ENCODE measurements around the gene OXT.

GRCh38 chr20:3092611-3093379 is 21.4 kb downstream of the OXT start:
- TF ChIP-seq YY1 (IDR thresholded peaks at IDR 0.05): no peak
- TF ChIP-seq, protein P1, sequence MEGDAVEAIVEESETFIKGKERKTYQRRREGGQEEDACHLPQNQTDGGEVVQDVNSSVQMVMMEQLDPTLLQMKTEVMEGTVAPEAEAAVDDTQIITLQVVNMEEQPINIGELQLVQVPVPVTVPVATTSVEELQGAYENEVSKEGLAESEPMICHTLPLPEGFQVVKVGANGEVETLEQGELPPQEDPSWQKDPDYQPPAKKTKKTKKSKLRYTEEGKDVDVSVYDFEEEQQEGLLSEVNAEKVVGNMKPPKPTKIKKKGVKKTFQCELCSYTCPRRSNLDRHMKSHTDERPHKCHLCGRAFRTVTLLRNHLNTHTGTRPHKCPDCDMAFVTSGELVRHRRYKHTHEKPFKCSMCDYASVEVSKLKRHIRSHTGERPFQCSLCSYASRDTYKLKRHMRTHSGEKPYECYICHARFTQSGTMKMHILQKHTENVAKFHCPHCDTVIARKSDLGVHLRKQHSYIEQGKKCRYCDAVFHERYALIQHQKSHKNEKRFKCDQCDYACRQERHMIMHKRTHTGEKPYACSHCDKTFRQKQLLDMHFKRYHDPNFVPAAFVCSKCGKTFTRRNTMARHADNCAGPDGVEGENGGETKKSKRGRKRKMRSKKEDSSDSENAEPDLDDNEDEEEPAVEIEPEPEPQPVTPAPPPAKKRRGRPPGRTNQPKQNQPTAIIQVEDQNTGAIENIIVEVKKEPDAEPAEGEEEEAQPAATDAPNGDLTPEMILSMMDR (IDR thresholded peaks at IDR 0.05; ENCODE audit: low read depth, low read length, missing input control): no peak
- no peak for TF ChIP-seq SP1 (IDR thresholded peaks at IDR 0.05)
- TF ChIP-seq RAD21 (IDR thresholded peaks at IDR 0.05): no peak
- no peak for TF ChIP-seq TAF1 (conservative IDR thresholded peaks at IDR 0.05)
- TF ChIP-seq REST (IDR thresholded peaks at IDR 0.05): no peak
- no peak for TF ChIP-seq HNF4A (conservative IDR thresholded peaks at IDR 0.05)
- no peak for TF ChIP-seq EGR1 (IDR thresholded peaks at IDR 0.05; ENCODE audit: low read depth in 2 of 2)
- TF ChIP-seq RXRA (IDR thresholded peaks at IDR 0.05): no peak
- TF ChIP-seq, protein P2, sequence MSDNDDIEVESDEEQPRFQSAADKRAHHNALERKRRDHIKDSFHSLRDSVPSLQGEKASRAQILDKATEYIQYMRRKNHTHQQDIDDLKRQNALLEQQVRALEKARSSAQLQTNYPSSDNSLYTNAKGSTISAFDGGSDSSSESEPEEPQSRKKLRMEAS (IDR thresholded peaks at IDR 0.05): no peak
- no peak for TF ChIP-seq ZBTB33 (IDR thresholded peaks at IDR 0.05)
- no peak for TF ChIP-seq GABPA (IDR thresholded peaks at IDR 0.05 in 1 of 2, conservative IDR thresholded peaks at IDR 0.05 in 1 of 2)

Data from liver (tissue), 3 donors.